NCI-H524 treated with DMSO at 0.1 percent for 48 hours (cell line): ENCODE results near the gene MAP3K5.

Source experiments
- DNase-seq: peaks from one replicate; lab custom pipeline; 2025; lab: John Stamatoyannopoulos, UW

MAP3K5 gene

DNA sequence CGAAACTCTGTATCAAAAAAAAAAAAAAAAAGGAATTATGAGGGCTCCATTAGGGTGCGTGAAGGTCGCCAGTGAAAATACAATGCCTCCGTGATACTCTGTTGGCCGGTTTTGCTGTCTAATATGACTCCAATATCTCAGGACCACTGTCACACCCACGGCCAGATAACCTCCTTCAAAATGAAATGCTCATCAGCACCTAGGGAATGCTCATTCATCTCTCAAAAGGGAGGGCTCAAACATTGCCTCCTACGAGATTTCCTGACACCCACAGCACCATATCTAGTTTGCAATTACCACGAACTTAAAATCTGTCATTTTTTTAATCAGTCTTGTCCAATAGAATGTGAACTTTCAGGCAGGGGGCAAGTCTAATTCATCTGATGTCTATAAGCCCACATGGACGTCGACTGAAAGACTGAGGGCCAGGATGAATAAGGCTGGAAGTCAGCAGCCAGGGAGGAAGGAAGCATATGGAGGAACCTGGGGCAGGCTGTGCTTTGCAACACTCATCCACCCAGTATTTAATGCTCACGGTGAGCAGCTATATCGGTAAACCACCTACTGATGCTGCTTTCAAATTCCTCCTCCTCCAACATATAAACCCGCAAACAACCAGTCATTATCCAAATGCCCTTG lies 42.8 kb downstream of the MAP3K5 start:
- no peak for DNase-seq

DNA sequence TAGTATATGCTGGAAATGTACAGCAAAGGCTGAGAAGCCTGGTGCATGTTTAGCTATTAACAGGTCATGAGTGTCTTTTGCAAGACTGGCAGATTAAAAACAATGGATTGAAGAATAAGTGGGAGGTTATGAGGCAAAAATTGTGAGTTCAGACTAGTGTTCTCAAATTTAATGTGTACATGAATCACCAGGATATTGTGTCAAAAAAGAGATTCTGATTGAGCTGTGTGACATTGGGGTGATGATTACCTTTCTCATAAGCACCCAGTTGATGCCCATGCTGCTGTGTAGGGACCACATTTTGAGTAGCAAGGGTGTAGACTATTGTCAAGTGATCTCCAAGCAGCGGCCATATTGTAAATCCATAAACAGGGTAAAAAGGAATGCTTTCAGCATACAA lies 44.8 kb downstream of the MAP3K5 start:
- DNase-seq, result no peak

DNA sequence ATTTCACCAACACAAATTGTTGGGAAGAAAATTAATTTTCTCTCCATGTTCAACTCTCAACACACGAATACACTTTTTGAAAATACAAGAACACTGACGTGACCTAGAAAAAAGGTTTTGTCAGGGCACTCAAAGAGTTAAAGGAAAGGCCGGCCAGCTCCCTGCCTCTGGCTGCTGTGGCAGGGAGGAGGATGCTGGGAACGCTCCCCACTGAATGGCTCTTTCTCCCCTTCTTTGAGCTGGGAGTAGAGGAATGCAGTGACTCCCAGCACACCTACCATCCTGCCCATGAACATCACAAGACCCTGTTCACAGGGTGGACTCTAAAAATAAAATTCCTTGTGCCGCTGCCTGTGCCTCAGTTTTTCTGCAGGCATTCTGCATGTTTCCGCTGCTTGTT lies 47.0 kb downstream of the MAP3K5 start:
- no peak for DNase-seq

DNA sequence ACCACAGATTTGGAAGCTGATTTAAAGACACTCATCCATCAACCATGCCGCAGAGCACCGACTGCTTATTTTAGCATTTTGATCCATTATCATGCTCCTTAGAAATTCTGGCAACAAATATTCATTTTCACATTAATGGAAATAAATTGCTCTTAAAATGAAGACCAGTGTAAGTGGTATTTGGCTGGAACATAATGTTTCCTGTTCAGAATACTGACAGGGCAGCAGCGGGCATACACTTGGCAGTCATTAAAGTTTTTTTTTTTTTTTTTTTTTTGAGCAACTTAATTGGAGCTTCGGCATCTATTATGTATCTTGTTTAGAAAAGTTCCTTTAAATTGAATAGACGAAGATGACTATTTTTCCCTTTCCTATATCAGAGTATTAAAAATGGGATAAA lies 47.4 kb downstream of the MAP3K5 start:
- DNase-seq, result no peak

DNA sequence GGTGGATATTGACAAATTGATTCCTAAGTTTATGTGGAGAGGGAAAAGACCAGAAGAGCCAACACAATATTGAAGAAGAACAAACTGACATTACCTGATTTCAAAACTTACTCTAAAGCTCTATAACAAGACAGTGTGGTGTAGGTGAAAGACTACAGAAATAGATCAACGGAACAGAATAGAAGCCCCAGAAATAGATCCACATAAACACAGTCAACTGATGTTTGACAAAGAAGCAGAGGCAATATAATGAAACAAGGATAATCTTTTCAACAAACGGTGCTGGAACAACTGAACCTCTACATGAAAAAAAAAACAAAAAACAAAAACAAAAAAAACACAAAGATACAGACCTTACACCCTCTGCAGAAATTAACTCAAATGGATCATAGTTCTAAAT lies 50.2 kb downstream of the MAP3K5 start:
- no peak for DNase-seq

DNA sequence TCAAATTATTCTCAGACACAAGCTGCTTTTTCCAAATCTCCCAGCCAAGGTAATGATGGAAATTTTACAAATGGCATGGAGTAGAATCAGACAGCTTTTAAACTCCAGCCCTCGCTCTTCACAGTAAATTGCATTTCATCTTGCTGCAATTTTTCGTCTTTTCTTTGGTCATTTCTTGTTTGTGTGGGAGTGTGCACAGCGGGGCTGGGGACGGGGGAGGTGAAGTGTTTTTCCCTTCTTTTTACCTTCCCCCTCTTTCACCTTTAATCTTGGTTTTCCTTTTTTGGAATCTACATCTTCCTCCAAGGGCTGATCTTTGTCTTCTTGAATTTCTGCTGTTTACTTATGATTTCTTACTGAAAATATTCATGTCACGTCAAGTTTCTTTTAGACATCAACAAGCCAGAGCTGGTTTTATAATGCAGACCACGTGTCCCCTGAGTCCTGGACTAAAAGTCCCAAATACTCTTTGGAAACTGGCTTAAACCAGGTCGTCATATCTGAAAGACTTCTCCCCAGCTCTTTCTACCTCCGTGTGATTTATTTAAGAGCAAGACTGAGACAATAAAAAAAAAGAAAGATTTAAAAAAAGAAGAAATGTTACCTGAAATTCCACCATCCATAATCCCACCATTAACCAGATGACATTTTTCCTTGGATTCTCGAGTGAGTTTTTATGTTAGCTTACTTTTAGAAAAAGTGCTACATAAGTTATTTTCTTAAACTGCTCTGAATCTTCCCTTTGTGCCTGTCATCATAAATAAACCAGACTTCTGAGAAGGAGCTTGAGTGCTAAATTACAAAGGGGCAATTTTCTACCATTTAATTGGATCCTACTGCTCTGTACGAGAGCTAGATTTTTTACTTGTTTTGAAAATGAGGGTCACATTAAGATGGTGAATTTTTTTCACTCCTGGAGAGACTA lies 52.0 kb downstream of the MAP3K5 start:
- no peak for DNase-seq

DNA sequence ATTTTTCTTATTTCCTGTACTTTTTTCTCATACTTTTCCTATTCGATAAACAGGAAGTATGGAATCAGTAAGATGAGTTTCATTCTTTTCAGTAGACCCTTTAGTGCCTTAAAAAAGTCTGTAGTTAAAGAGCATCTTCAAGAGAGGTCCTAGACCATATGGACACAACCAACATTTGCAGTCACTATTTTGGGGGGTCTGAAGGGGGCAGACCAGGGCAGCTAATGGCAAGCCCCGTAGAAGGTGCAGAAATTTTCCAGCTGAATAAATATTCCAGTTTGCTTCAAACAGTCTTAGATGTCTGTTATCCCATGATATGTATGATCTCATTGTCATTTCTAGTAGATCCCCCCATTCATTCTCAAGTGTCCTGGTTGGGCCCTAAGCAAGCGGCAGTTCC lies 52.8 kb downstream of the MAP3K5 start:
- DNase-seq, result no peak

DNA sequence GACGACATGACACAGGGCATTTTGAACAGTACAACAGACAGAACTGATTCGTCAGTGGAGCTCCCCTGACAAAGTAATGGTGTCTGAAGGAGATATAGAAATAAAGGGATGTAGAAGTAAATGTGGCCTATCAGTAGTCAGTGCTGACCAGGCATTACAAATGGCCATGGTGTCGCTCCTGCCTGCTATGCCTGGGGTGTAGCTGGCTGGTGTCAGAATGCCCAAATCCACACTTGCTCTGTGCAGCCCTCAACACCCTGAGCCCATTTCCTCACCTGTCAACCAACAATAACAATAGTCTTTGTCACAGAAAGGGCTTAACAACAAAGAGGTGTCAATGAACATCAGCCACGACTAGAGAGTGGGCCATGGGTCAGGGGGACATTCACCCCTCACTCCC lies 53.2 kb downstream of the MAP3K5 start:
- no peak for DNase-seq

DNA sequence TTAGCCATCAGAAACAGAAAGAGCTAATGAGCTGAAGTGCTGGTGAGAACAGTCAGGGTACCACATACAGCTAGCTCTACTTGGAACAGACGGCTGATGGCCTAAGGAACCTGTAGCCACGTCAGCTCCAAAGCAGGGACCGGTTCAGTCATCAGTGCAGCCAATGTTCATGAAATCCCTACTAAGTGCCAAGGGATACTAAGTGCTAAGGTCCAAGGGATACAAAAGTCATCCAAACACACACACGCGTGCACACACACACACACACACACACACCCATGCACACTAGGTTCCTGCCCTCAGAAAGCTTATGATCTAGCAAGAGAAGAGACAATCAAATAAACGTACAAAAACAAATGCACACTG lies 53.6 kb downstream of the MAP3K5 start:
- DNase-seq, result no peak

DNA sequence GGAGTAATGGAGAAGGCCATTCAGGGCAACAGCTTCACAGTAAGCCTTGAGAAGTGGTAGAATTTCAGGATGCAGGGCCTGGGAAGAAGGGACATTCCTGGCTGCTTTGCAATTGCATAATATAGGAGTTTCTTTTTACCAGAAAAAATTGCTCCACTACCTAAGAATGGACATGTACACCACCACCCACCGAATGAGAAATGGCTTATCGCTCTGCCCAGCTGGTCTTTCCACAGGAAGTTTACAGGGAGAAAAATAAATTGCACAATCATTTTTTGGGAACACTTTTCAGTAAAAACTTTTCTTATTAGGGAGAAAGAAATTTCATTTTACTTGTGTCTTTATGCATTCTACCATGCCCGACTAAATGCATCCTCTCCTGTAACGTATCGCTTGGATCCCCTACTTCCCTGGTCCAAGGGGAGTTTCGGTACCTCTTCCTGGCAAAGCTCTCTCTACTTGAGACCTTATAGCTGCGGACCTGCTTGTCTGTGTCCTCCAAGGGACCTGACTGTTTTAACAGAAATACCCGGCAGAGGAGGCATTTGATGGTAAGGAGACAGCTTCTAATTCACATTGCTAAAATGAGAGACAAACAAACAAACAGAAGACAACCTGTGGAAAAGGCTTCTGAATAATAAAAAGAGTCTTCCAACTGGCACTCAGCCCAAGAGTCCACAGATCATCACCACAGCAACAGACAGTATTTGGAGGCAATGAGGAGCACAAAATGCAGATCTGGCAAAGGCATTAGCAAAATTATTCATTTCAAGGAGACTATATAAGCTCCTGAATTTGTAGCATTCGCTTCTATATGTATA lies 54.2 kb downstream of the MAP3K5 start:
- no peak for DNase-seq

DNA sequence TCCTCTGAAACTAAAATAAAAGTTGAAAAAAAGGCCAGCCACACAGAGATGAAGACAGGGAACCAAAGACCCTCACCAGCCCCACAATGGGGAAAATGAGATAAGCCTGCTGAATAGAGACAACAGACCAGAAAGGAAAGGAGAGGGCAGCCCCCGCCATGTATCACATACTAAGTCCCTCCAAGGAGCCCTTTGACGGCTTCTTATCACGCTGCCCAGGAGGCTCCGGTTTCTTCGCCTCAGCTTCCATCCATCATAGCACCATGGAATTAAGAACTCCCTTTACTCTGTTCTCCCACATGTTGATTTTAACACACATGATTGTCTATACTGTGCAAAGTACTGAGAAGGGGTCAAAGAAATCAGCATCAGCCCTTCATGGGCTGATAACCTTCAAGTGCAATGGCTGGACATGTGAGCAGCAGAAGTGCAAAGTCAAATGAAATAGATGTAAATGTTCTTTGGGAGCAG lies 54.9 kb downstream of the MAP3K5 start:
- no peak for DNase-seq

DNA sequence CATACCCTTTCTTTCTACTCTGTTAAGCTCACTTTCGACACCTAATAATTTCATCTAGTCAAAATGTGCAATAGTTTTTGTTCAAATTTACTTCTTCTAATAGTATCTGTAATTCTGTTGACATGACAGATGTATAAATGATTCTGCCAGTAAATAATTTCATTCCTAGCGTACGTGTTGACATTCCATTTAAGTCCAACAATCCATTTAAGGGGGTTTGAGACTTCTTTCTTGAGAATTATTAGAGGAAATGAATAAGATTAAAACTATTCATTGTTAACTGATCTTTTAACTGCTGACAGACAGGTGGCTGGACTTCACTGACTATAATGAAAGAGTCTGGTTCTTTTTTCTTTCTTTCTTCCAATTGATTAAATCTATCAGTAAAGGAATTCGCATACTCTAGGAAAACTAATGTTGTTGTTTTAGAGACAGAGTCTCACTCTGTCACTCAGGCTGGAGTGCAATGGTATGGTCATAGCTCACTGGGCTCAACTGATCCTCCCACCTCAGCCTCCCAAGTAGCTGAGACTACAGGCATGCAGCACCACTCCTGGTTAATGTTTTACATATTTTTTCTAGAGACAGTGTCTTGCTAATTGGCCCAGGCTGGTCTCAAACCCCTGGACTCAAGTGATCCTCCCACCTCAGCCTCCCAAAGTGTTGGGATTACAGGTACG lies 55.9 kb downstream of the MAP3K5 start:
- DNase-seq, result no peak

DNA sequence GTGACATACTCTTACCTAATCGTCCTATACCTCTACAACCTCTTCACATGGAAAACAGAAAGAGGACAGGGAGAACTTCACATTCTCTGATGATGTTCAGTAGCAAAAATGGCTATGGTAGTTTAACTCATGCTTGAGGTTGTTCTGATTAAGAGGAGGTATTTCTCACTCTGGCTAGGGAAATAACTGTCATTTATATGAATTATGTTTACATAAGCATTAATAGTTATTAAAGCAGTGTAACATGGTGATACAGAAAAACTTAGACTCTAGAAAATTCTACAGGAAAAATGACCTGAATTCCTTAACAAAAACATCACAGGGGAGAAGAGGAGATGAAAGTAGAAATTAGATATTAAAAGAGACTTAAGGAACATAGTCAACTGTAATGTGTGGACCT lies 57.3 kb downstream of the MAP3K5 start:
- no peak for DNase-seq

DNA sequence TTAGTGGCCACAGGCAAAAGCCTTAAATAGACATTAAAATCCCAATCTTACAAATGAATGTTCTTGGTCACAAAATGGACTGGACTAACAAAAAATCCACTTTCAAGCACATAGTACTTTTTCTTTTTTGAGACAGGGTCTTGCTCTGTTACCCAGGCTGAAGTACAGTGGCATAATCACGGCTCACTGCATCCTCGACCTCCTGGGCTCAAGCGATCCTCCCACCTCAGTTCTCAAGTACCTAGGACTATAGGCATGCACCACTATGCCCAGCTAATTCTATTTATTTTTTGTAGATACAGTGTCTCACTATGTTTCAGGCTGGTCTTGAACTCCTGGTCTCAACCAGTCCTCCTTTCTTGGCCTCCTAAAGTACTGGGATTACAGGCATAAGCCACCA lies 59.4 kb downstream of the MAP3K5 start:
- DNase-seq, result no peak

DNA sequence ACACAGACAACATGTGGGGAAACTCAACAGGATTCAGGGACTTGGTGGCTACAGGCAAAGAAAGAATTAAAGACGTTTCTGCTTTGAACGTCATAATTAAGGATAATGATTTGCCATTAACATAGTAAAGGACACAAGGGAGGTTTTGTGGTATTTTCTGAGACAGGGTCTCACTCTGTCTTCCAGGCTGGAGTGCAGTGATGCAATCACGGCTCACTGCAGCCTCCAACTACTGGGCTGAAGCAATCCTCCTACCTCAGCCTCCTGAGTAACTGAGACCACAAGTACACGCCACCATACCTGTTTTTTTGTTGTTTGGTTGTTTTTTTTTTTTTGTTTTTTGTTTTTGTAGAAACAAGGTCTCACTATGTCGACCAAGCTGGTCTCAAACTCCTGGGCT lies 62.4 kb downstream of the MAP3K5 start:
- no peak for DNase-seq

DNA sequence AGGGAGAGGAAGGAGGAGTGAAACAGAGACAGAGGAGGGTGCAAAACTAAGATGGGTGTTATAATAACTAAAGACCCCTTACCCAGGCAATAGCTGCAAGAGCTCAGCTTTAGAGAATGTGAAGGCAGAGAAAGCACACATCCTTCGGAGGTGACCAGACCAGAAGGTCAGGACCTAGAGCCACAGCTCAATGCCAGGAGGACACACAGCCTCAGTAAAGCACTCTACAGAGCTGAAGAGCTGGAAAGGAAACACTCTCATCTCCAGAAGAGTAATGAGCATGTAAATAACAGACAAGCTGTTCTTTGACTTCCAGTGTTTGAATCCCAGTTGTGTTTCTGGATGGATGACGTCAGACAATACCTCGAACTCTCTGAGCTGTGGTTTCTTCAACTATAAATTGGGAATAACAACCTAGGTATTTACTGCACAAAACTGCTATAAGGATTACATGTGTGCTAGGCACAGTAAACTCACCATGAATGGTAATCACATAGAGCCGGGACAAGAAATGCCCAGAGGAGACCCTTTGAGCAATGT lies 63.2 kb downstream of the MAP3K5 start:
- no peak for DNase-seq

DNA sequence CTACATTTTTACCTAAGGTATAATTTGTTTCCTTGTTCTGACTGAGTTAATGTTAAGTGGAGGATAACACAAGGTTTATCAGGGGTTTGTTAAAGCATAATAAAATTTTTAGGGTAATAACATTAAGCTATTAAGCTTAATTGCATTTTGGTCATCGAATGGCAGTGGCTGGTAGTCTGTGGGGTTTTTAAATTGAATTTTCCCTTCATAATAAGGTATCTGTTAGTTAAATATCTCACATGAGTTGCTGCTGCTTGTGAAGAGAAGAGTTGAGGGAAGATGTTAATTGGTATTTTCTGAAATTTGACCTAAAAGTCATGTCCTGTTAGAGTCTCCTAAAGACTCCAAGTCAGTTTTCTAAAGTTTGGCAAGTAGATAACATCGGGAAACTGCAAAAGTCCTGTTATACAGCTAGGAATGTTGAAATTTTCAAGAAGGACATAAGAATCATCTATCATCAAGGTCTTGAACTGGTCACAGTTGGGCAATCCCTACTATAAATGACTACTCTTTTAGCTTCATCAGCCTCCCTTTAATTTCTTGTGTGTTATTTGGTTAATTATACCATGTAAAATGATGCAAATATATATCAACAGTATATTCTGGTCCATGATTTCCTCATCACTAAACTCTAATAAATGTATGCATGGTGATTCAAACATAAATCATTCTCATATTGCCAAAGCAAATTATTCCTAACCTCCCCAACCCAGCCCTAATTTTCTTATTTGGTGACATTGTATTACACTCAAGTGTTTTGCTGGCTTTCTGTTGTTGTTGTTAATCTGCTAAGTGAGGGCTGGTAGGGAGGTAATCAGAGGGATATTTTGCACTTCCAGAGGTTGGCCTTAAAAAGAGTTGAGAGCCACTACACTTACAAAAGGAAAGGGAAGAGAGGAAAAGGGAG lies 64.0 kb downstream of the MAP3K5 start:
- no peak for DNase-seq

DNA sequence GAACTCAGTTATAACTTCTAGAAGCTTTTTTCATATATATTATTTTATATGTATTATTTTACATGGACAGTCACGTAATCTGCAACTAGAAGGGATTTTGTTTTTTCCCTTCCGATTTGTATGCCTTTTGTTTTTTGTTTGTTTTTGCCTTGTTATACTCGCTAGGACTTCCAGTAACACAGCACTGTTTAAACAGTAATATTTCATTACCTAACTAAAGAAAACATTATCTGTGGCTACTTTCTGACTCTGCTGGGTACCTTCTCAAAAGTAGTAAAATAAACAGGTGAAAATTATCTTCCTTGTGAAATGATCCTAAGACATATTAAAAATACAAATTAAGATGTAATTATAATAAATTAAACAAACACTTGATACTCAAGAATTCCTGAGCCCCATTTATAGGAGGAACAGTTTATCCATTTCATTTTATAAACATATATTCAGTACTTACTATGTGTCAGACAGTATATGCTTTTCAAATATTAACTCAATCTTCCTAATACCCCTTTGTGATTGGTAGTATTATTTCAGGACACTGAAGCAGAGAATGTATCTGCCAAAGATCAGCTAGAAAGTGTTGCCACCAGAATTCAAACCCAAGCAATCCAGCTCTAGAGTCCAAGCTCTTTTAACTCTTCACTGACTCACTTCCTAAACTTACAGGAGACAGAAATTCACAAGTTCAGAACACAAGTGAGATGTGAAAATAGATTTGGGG lies 65.3 kb downstream of the MAP3K5 start:
- DNase-seq, result no peak

DNA sequence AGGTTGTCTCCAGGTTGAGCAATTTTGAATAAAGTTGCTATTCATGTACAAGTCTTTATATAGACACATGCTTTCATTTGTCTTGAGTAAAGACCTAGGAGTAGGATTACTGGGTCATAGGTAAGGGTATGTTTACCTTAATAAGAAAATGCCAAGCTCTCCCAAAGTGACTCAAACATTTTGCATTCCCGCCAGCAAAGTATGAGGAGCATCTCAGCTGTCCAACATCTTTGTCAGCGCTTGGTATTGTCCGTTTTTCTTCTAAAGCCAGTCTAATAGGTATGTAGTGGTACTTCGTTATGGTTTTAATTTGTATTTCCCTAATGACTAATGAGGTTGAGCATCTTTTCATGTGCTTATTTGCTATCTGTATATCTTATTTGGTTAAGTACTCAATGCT lies 67.2 kb downstream of the MAP3K5 start:
- DNase-seq, result no peak

DNA sequence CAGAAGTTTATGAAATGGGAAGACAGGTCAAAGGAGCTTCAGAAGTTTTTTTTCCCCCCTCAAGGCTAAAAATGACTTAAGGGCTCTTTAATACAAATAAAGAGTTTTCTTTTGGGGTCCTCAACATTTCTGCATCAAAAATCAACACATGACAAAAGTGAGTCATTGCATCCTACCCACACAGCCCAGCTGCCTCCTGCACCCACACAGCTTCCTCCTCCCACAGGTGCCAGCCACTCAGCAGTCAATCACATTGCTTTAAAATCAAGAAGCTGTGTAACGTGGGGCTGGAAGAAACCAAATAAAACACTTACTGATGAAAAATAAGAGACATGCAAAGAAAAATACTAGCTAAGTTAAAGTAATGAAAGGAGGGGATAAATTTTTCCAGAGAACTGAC lies 68.5 kb downstream of the MAP3K5 start:
- DNase-seq, result no peak
